ENCODE measurements around the gene RBMY1D.
"Not testable (repeated sequence)": the region's sequence is repeated elsewhere in the genome, so short reads cannot be mapped to it uniquely, and the experiment has no call there.

RBMY1D gene

DNA sequence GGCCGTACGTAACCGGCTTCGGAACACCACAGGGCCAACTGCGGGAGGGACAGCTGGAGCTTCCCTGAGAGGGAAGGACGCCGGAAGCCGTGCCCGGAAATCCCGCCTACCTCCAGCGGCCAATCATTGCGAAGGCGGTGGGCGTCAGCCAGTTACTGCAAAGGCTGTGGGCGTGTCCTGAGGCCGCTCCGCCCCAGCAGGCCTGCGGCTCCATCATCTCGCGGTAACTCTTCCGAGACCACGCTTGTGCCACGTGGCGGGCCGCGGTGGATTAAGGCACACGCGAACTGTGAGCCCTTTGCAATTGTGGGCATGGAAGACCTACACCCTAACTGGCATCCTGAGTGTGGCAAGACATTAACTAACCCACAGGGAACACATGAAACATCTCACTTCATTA is at the start of gene RBMY1D:
RBMY1D (minus strand) TSS at position 101 of the 400 bp plus-strand sequence. CDS start 2,013 bp downstream, outside the sequence.
- not testable (repeated sequence) for H3K4me3 Mint-ChIP-seq; DNase-seq (ENCODE audit: low spot score in 2 of 2); H3K9me3 Mint-ChIP-seq; H3K4me1 Mint-ChIP-seq; ATAC-seq; H3K27ac Mint-ChIP-seq; H3K36me3 Mint-ChIP-seq

DNA sequence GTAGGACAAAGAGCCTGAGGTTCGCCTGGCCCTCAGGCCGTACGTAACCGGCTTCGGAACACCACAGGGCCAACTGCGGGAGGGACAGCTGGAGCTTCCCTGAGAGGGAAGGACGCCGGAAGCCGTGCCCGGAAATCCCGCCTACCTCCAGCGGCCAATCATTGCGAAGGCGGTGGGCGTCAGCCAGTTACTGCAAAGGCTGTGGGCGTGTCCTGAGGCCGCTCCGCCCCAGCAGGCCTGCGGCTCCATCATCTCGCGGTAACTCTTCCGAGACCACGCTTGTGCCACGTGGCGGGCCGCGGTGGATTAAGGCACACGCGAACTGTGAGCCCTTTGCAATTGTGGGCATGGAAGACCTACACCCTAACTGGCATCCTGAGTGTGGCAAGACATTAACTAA is 23.6 kb upstream of the RBMY1D start, which contains the start of gene RBMY1E:
RBMY1E (minus strand) TSS at position 101 of the 400 bp plus-strand sequence. CDS start 1,978 bp downstream, outside the sequence.
- H3K36me3 Mint-ChIP-seq; H3K4me3 Mint-ChIP-seq; ATAC-seq; H3K27ac Mint-ChIP-seq; H3K4me1 Mint-ChIP-seq; DNase-seq (ENCODE audit: low spot score in 2 of 2); H3K9me3 Mint-ChIP-seq: not testable (repeated sequence)

- not testable (repeated sequence) for H3K9me3 Mint-ChIP-seq; H3K4me1 Mint-ChIP-seq; DNase-seq (ENCODE audit: low spot score in 2 of 2); H3K27ac Mint-ChIP-seq; ATAC-seq; H3K4me3 Mint-ChIP-seq; H3K36me3 Mint-ChIP-seq
Observed at GRCh38 chrY:21869407-21870076, 24.8 kb downstream of the RBMY1D start.

GRCh38 chrY:21845481-21845880 is 48.8 kb downstream of the RBMY1D start:
- H3K36me3 Mint-ChIP-seq = no peaks in the 10 kb centered on the region
- no peak overlapping the region for H3K27ac Mint-ChIP-seq
- no peaks in the 10 kb centered on the region for H3K4me1 Mint-ChIP-seq
- peaks cover 4% of the 10 kb centered on the region for H3K9me3 Mint-ChIP-seq
- H3K4me3 Mint-ChIP-seq = no peak overlapping the region
- ATAC-seq (no peak), DNase-seq (ENCODE audit: low spot score in 2 of 2) (no peak)

DNA sequence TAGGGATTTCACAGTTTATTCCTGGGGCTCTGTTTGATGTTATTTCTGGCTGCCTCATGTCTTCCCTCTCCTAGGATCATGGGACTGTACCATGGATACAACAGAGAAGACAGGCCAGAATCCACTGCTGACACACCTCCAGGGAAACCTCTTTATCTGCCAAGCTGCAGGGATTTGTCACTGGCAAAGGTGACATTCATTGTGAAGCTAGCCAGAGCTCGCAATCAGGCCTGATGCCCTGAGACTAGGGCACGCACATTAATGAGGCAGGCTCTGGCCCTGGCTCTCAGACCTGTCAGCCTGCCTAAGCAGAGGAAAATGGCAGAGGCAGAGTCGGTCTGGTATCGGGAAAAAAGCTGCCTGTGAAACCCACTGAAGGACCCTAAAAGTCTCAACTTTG is 52.2 kb downstream of the RBMY1D start:
- DNase-seq (ENCODE audit: low spot score in 2 of 2) (no peak), ATAC-seq (no peak)
- Mint-ChIP-seq H3K9me3 (peaks cover 4% of the 10 kb centered on the region), H3K4me3 (no peak overlapping the region), H3K36me3 (no peaks in the 10 kb centered on the region), H3K4me1 (no peaks in the 10 kb centered on the region), H3K27ac (no peak overlapping the region)

DNA sequence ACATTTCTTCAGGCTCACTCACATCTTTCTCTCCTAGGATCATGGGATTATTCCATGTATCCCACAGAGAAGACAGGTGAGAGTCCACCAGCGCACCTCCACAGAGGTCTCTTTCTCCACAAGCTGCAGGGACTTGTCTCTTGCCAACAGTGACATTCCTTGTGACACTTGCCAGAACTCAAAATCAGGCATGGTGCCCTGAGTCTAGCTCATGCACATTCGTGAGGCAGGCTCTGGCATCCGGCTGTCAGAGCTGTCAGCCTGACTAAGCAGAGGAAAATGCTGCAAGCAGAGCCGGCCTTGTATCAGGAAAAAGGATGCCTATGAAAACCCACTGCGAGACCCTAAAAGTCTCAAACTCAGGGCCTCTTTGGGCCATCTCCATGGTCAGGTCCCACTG is 54.8 kb downstream of the RBMY1D start:
- no peak for ATAC-seq

DNA sequence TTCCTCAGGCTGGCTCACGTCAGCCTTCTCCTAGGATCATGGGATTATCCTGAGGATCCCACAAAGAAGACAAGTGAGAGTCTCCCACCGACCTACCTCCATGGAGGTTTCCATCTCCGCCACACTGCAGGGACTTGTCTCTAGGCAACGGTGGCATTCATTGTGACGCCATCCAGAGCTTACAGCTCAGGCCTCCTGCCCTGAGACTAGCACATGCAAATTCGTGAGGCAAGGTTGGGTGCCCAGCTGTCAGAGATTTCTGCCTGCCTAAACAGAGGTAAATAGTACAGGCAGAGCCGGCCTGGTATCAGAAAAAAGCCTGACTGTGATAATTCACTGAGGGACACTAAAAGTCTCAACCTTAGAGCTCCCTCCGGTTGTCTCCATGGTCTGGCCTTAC is 58.0 kb downstream of the RBMY1D start:
- Mint-ChIP-seq H3K36me3 (no peaks in the 10 kb centered on the region), H3K27ac (no peak overlapping the region), H3K4me1 (no peaks in the 10 kb centered on the region), H3K4me3 (no peak overlapping the region), H3K9me3 (no peaks in the 10 kb centered on the region)
- no peak for DNase-seq (ENCODE audit: low spot score in 2 of 2)
- ATAC-seq = no peak

More for the DNA sequence above, 54.8 kb downstream of the RBMY1D start:
- DNase-seq (ENCODE audit: low spot score in 2 of 2) = no peak
- H3K9me3 Mint-ChIP-seq = no peaks in the 10 kb centered on the region
- no peak overlapping the region for H3K4me3 Mint-ChIP-seq
- H3K36me3 Mint-ChIP-seq = no peaks in the 10 kb centered on the region
- no peak overlapping the region for H3K27ac Mint-ChIP-seq
- H3K4me1 Mint-ChIP-seq = no peaks in the 10 kb centered on the region

- Mint-ChIP-seq H3K4me1 (no peaks in the 10 kb centered on the region), H3K9me3 (no peaks in the 10 kb centered on the region), H3K27ac (no peak overlapping the region), H3K4me3 (no peak overlapping the region), H3K36me3 (no peaks in the 10 kb centered on the region)
- ATAC-seq = no peak
- no peak for DNase-seq (ENCODE audit: low spot score in 2 of 2)
Observed at GRCh38 chrY:21835052-21835451, 59.3 kb downstream of the RBMY1D start.

Data from stimulated activated effector memory CD8-positive, alpha-beta T cell treated with anti-CD3 and anti-CD28 coated beads, Interleukin-12 subunit alpha, Interleukin-12 subunit beta, amount 100 ng/mL, for 72 hours (primary cell).